GM12878 (cell line): ENCODE measurements around the gene PRKG1. TPM values are rescaled to one million over a fixed set of nuclear protein-coding genes. Genes with fewer than 3 reads are reported as not detected.

Source experiments
- ATAC-seq: fragments of 200-7000 bp; cut with Tn5 transposase; 3 replicates; pipeline ENCODE4 v1.9.1; 2020; ENCODE audit warnings: mild to moderate bottlenecking, moderate library complexity
- BruUV-seq: library from RNA; stranded (reverse); fragments of 400-500 nt; replicated peaks from 2 replicates; lab custom pipeline; 2021; lab: Mats Ljungman, UMichigan
- CTCF ChIA-PET: fragments of 300-600 bp; sonication (Branson Sonifier 250); formaldehyde crosslinking; extraction: SDS; loops from one replicate; lab custom pipeline; 2021; ENCODE audit warnings: inconsistent platforms; lab: Yijun Ruan, JAX
- POLR2A ChIA-PET: fragments of 350-600 bp; formaldehyde crosslinking; extraction: SDS; loops from one replicate; lab custom pipeline; 2021; ENCODE audit warnings: inconsistent platforms; lab: Charles Lee
- RAD21 ChIA-PET: fragments of 300-600 bp; sonication (Branson Sonifier 250); formaldehyde crosslinking; loops from one replicate; lab custom pipeline; 2023; ENCODE audit warnings: antibody characterized with exemption; ENCODE audit not compliant: unreplicated experiment; lab: Charles Lee
- SMC1A ChIA-PET: fragments of 300-600 bp; sonication (Branson Sonifier 250); formaldehyde crosslinking; loops from one replicate; lab custom pipeline; 2023; ENCODE audit not compliant: unreplicated experiment, uncharacterized antibody; lab: Charles Lee
- DNase-seq: peaks from one replicate; pipeline ENCODE4 v3.0.0-alpha.2; 2011; ENCODE audit warnings: low read depth, low spot score
- FAIRE-seq: peaks from 3 replicates; lab custom pipeline; 2011; peaks lifted over from hg19 to GRCh38; lab: Jason Lieb, UNC
- H2AFZ ChIP-seq: 2 replicates; pipeline ENCODE4 v1.6.0; 2011; ENCODE audit warnings: low read depth, low read length, control low read depth; ENCODE audit not compliant: control insufficient read depth
- H3K27ac ChIP-seq: 2 replicates; pipeline ENCODE4 v1.5.1; 2011; ENCODE audit warnings: control low read depth; ENCODE audit not compliant: control insufficient read depth, insufficient read depth
- H3K27me3 ChIP-seq, 2 experiments: replicated peaks in 1 of 2; 2 replicates each; pipeline versions ENCODE4 v1.6.0 to v1.6.1; 2011; ENCODE audit warnings: low read length in 1 of 2; ENCODE audit not compliant: control insufficient read depth in 2 of 2, insufficient read depth in 2 of 2
- H3K36me3 ChIP-seq, 2 experiments: 2 replicates each; pipeline ENCODE4 v1.5.1; 2011; ENCODE audit warnings: low read length in 1 of 2; ENCODE audit not compliant: control insufficient read depth in 2 of 2, insufficient read depth in 2 of 2
- H3K4me1 ChIP-seq: 2 replicates; pipeline ENCODE4 v1.6.1; 2011; ENCODE audit warnings: mild to moderate bottlenecking, low read length, moderate library complexity, mixed read lengths; ENCODE audit not compliant: control insufficient read depth, insufficient read depth
- H3K4me2 ChIP-seq: 2 replicates; pipeline ENCODE4 v1.6.0; 2011; ENCODE audit warnings: control low read depth; ENCODE audit not compliant: control insufficient read depth, insufficient read depth
- H3K4me3 ChIP-seq: fragments of 200-600 bp; sonication (generic); 2 replicates; pipeline ENCODE4 v1.5.1; 2016
- H3K79me2 ChIP-seq: 2 replicates; pipeline ENCODE4 v1.6.0; 2011; ENCODE audit warnings: low read length; ENCODE audit not compliant: control insufficient read depth, insufficient read depth
- H3K9ac ChIP-seq: 2 replicates; pipeline ENCODE4 v1.8.0; 2011; ENCODE audit warnings: low read length, control low read depth, mixed read lengths; ENCODE audit not compliant: control insufficient read depth, insufficient read depth
- H3K9me3 ChIP-seq: replicated peaks from 3 replicates; pipeline ENCODE4 v1.5.1; 2011; ENCODE audit warnings: mild to moderate bottlenecking, low read length; ENCODE audit not compliant: control insufficient read depth, insufficient read depth
- H4K20me1 ChIP-seq: 2 replicates; pipeline ENCODE4 v1.6.0; 2011; ENCODE audit not compliant: control insufficient read depth, insufficient read depth
- BRCA1 ChIP-seq: IDR thresholded peaks from 2 replicates; pipeline ENCODE4 v1.6.1; 2011; ENCODE audit warnings: low read depth, low read length, improper control_type of control experiment
- JUNB ChIP-seq: IDR thresholded peaks from 2 replicates; pipeline ENCODE4 v1.6.1; 2016; ENCODE audit warnings: antibody characterized with exemption, mild to moderate bottlenecking
- MYB ChIP-seq: fragments of 150-350 bp; IDR thresholded peaks from 2 replicates; pipeline ENCODE4 v1.6.1; 2014; ENCODE audit warnings: mild to moderate bottlenecking, low read depth, low read length, borderline replicate concordance
- MYC ChIP-seq: IDR thresholded peaks from 2 replicates; pipeline ENCODE4 v1.6.1; 2011; ENCODE audit warnings: mild to moderate bottlenecking, low read length, moderate library complexity, inconsistent platforms; ENCODE audit not compliant: insufficient read depth, insufficient replicate concordance, insufficient read length, severe bottlenecking
- NBN ChIP-seq: fragments of 450-650 bp; IDR thresholded peaks from 2 replicates; pipeline ENCODE4 v1.6.1; 2016
- PAX8 ChIP-seq: fragments of 450-650 bp; IDR thresholded peaks from 2 replicates; pipeline ENCODE4 v1.6.1; 2017; ENCODE audit warnings: mild to moderate bottlenecking, moderate library complexity
- YY1 ChIP-seq: IDR thresholded peaks from 2 replicates; pipeline ENCODE4 v1.6.1; 2011; ENCODE audit warnings: low read depth, mild to moderate bottlenecking, low read length
- WGBS: methylation state at CpG from one replicate; pipeline ENCODE4 v1.1.6; 2016; ENCODE audit warnings: low lambda C conversion rate; ENCODE audit not compliant: insufficient replicate concordance, insufficient coverage; ENCODE audit errors: missing lambda C conversion rate; 5-methylcytosine and 5-hydroxymethylcytosine counted together
- in situ Hi-C: fragments of 300-500 bp; cut with MboI; formaldehyde crosslinking; loops from 9 replicates; pipeline ENCODE4 v1.14.3; 2018; ENCODE audit warnings: mixed read lengths
- intact Hi-C: fragments of 100-400 bp; cut with micrococcal nuclease; formaldehyde crosslinking; loops from one replicate; pipeline ENCODE4 v1.14.2; 2022; ENCODE audit not compliant: unreplicated experiment
- polyA plus RNA-seq, 11 experiments: library from polyadenylated mRNA; depleted of rRNA in 4 of 11; unstranded in 6 of 11; stranded (reverse) in 5 of 11; fragments of >200 nt; fragmentation: Nextera tagmentation in 4 of 11; fragmentation: Illumina TruSeq in 1 of 11; extraction: Ambion mirVana in 4 of 11; extraction: Trizol in 1 of 11; gene quantifications; 1 replicate in 1 of 11; 2 replicates in 10 of 11; pipeline versions ENCODE4 v1.2.1 to v1.2.3, GENCODE V29; 2011 to 2016; ENCODE audit warnings: inconsistent platforms in 2 of 11, missing spikeins in 2 of 11, low read depth in 1 of 11
- total RNA-seq, 4 experiments: library from RNA; depleted of rRNA in 3 of 4; stranded (reverse); fragments of >200 nt in 3 of 4; fragmentation: Illumina TruSeq in 1 of 4; extraction: Trizol in 1 of 4; gene quantifications; 2 replicates each; pipeline versions ENCODE4 v1.2.1 to v1.2.3, GENCODE V29; 2013 to 2021

The PRKG1 gene
- total and polyA plus RNA-seq, 10 of the 15 experiments (the other 5 are each of a cell fraction or from before 2014, with no cell fraction given) = 0.04 to 0.05 TPM; not detected in 8

- in situ Hi-C loops = no loop called here
- Histone ChIP-seq H3K27me3 (peaks cover 3 to 14% of the 10 kb centered on the region in 2 experiments), H3K79me2 (no peaks in the 10 kb centered on the region), H3K4me3 (no peak overlapping the region), H3K9ac (no peak overlapping the region), H3K9me3 (no peaks in the 10 kb centered on the region), H2AFZ (no peak overlapping the region), H3K36me3 (no peaks in the 10 kb centered on the region), H3K4me2 (no peak overlapping the region), H4K20me1 (no peaks in the 10 kb centered on the region), H3K27ac (no peak overlapping the region), H3K4me1 (no peaks in the 10 kb centered on the region)
- DNase-seq (no peak), ATAC-seq (no peak), FAIRE-seq (no peak)
- CTCF ChIA-PET = no interaction called here
- no peak for TF ChIP-seq MYB
- no peak for TF ChIP-seq NBN
- RAD21 ChIA-PET = no interaction called here
- POLR2A ChIA-PET = no interaction called here
- intact Hi-C loops = no loop called here
- SMC1A ChIA-PET = no interaction called here
- no TSS peak for BruUV-seq
Measured at GRCh38 chr10:51077507-51077906, 3.2 kb downstream of the PRKG1 start.

- DNase-seq (no peak), FAIRE-seq (no peak), ATAC-seq (no peak)
- Histone ChIP-seq H3K4me3 (no peak overlapping the region), H3K9me3 (no peaks in the 10 kb centered on the region), H3K4me2 (no peak overlapping the region), H3K36me3 (no peaks in the 10 kb centered on the region), H3K27ac (no peak overlapping the region), H2AFZ (no peak overlapping the region), H4K20me1 (no peaks in the 10 kb centered on the region), H3K79me2 (no peaks in the 10 kb centered on the region), H3K27me3 (peaks cover 3 to 10% of the 10 kb centered on the region in 2 experiments), H3K9ac (no peak overlapping the region), H3K4me1 (no peaks in the 10 kb centered on the region)
- ChIA-PET POLR2A (no interaction called here), CTCF (no interaction called here), SMC1A (no interaction called here), RAD21 (no interaction called here)
- in situ Hi-C loops (no loop called here), intact Hi-C loops (no loop called here)
- no TSS peak for BruUV-seq
- WGBS = 0% methylated on average over 1 of the region's 1 CpG
- TF ChIP-seq BRCA1 = no peak
- TF ChIP-seq YY1 = no peak
- TF ChIP-seq PAX8 = no peak
- no peak for TF ChIP-seq MYC
- TF ChIP-seq JUNB = no peak
Measured at GRCh38 chr10:51079331-51079730, 5.0 kb downstream of the PRKG1 start.
